GM20431 (cell line): Measurements from ENCODE around the gene ATCAY.

Source experiments
- in situ Hi-C: fragments of 300-500 bp; cut with MseI, MboI; formaldehyde crosslinking; loops from one replicate; pipeline ENCODE4 v1.15.0; 2020; ENCODE audit warnings: low sequenced_read_pairs; ENCODE audit not compliant: unreplicated experiment

ATCAY gene, protein sequence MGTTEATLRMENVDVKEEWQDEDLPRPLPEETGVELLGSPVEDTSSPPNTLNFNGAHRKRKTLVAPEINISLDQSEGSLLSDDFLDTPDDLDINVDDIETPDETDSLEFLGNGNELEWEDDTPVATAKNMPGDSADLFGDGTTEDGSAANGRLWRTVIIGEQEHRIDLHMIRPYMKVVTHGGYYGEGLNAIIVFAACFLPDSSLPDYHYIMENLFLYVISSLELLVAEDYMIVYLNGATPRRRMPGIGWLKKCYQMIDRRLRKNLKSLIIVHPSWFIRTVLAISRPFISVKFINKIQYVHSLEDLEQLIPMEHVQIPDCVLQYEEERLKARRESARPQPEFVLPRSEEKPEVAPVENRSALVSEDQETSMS

DNA sequence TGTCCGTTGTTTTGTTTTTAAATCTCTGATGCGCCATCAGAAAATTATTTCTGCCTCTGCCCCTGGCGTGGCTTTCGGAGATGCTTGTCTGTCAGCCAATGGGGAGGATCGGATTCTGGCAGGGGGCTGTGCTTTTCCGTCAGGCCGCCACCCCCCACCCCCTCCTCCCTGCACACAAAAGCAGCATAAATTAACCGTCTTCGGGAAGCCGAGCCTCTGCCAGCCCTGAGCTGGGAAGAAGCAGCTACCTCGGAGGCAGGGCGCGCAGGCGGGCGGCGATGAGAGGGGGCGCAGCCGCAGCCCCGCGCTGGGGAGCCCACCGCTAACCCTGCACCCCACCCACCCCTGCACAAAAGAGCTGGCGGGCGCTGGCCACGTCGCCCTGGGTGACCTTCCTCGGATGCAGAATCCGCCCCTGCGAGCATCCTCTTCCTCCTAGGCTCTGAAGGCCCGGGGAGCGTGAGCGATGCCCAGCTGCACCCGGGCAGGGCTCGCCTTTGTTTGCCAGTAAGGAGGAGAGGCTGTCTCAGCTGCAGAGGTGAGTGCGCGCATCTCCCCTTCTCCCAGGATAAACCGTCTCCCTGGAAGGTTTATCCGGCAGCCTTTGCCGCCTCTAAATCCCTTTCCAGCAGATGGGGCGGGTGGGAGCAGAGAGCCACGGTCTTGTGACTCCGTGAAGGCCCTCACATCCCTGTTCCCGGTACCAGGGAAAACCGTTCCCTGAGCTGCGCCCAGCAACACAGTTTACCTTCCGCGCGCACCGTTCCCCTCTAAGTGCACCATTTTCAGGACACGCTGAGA lies at the start of gene ATCAY:
Gene ATCAY (plus strand): TSS at position 215 of the 801 bp plus-strand sequence. CDS start 5,083 bp downstream, outside the sequence.
- in situ Hi-C loops = no loop called here

DNA sequence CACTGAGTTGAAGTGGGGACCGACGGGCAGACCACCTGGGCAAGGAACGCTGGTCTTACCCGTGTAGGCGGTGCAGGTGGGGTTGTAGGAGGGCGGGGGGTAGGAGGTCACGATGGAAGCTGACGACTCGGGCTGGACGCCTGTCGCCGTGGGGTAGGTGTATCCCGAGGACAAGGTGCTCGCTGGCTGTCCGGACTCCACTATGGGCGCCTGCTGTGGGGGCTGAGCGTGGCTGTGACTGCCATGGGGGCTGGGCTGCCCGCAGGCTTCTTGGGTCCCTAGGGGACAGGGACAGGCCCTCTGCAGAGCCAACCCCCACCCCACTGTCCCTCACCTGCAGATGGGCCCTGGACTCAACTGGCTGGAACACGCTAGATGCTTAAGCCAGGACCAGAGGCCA lies 48.9 kb upstream of the ATCAY start:
- in situ Hi-C loops = no loop called here

DNA sequence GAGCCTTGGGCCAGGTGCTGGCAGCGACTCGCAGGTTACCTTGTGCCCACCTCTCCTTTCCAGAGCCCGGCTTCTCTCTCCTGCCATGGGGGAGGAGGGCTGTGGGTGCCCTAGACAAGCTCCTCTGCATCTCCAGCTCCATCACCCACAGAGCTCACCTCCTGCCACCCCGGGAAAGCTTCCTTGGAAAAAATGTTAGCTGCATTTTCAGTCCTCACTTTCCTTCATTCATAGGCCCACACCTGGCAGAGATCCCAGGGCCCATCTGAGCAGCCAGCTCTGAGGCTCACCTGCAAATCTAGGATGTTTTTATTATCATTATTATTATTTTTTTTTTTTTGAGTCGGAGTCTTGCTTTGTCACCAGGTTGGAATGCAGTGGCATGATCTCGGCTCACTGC lies 48.5 kb upstream of the ATCAY start:
- in situ Hi-C loops = no loop called here

DNA sequence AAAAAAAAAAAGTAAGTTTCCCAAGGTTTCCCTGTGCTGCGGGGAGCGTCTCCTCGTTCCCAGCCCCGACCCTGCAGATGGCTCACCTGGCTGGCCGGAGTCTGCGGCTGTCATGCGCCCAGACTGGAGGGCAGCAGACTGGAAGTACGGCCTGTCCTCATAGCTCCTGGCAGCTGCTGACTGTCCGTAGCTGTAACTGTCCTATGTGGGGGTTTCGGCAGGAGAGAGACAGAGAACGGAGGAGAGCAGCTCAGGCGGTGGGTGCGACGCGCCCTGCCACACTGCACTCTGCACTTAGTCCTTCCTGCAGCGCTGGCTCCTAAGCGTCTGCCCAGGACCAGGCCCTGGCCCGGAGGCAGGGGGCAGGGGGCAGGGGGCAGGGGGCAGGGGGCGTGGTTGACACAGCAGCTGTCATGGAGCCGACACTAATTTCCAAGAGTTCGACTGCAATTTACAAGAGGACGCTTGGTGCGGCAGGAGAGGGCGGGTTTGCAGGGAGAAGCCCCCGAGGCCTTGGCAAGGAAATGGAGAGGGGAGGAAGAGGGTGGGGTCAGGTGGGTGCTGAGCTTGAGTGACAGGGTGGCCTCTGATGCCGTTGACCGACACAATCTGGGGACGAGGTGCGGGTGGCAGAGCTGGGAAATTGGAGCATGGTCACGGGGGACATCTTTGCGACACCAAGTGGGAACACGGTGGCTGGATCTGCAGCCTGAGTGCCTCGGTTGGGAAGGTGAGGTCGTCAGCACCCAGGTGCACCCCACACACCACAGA lies 46.7 kb upstream of the ATCAY start:
- in situ Hi-C loops = no loop called here

DNA sequence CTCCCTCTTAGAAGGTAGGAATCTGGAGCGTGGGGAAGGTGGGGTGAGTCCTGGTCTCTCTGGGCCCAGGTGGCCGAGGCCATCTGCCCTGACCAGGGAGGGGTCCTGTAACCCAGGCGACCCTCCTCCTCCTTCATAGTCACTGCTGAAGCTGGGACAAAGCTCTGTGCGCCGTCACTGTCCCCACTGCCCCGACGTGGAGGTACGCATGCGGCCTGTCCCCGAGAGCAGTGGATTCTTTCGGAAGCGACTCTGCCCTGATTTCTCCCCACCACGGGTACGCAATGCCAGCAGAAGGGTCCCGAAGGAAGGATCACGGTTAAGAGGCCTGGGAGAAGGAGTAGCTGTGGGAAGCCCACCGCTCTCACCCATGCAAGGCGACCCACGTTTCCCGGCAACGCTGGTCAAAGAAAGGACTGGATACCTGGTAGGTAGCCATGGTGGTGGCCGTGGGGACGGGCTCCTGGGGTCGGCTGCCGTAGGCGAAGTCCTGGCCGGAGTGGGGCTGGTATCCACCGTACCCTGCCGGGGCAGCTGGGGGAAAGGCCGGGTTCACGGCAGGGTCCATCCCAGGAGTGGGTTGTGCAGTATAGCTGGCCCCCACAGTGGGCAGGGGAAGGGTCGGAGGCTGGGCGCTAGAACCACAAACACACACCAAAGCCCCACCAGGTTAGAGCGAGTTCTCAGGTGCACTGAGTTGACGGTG lies 46.0 kb upstream of the ATCAY start:
- in situ Hi-C loops = no loop called here

DNA sequence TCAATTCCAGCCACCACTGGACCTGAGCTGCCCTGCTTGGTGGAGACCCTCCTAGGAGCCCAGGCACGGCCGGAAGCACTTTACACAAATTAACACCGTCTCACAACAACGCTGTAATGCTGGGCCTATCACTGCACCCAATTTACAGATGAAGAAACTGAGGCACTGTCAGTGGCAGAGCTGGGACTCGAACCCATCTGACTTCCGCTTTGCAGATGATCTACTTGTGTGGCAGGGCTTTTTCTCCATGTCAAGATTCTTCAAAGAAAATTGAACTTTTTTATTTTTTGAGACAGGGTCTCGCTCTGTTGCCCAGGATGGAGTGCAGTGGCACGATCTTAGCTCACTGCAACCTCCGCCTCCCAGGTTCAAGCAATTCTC lies 45.4 kb upstream of the ATCAY start:
- in situ Hi-C loops = no loop called here

DNA sequence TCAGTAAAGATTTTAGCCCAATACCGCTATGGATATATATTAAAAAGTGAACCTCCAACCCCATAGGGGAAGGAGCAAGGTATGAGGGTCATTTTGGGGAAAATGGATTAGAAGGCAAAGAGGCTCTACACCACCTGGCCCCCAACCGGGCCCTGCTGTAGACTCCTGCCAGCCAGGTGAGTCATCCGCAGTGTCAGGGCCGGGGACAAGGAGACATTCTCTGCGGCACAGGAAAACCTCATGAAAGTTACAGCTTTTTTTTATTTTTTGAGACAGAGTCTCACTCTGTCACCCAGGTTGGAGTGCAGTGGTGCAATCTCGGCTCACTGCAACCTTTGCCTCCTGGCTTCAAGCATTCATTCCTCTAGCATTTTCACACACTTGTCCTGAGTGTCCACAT lies 43.6 kb upstream of the ATCAY start:
- in situ Hi-C loops = no loop called here

DNA sequence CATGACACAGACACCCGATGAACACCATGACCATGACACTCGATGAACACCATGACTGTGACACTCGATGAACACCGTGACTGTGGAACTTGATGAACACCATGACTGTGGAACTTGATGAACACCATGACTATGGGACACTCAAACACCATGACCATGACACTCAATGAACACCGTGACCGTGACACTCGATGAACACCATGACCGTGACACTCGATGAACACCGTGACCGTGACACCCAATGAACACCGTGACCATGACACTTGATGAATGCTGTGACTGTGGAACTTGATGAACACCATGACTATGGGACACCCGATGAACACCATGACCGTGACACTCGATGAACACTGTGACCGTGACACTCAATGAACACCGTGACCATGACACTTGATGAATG lies 43.2 kb upstream of the ATCAY start:
- in situ Hi-C loops = no loop called here

DNA sequence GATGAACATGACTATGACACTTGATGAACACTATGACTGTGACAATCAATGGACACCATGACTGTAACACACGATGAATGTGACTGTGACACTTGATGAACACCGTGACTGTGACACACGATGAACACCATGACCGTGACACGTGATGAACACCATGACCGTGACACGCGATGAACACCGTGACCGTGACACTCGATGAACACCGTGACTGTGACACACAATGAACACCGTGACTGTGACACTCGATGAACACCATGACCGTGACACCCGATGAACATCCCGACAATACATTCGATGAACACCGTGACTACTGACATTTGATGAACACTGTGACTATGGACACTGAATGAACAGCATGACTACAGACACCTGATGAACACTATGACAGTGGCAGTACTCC lies 42.6 kb upstream of the ATCAY start:
- in situ Hi-C loops = no loop called here

DNA sequence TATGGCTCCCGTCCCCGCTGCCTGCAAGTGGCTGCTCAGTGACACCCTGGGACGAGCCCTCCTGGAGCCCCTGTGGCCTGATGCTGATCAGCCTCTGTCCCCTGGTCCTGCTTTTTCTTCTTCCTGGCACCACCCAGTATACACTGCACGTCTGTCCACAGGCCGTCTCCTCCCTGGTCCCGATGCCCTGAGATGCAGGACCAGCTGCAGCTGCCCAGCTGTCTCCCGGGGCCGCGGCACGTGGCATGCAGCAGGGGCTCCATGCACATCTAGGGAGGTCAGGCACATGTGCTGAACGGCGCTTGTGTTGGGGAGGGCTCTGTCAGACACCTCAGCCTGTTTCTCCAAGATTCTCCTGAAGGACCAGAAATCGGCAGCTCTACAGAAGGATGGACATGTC lies 41.8 kb upstream of the ATCAY start:
- in situ Hi-C loops = no loop called here

DNA sequence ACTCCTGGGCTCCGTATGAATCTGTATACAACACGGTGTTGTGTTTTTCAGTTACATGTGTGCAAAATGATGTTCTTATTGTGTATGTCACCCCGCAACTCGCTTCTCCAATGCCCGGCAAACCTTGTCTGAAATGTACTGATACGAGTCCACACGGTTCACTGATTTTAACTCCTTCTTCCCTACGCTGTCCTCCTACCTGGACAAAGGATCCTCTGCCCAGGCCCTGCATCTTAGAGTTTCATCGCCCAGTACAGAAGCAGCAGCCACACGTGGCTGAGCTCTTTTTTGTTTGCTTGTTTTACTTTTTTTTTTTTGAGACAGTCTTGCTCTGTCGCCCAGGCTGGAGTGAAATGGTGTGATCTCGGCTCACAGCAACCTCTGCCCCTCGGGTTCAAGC lies 40.5 kb upstream of the ATCAY start:
- in situ Hi-C loops = no loop called here

DNA sequence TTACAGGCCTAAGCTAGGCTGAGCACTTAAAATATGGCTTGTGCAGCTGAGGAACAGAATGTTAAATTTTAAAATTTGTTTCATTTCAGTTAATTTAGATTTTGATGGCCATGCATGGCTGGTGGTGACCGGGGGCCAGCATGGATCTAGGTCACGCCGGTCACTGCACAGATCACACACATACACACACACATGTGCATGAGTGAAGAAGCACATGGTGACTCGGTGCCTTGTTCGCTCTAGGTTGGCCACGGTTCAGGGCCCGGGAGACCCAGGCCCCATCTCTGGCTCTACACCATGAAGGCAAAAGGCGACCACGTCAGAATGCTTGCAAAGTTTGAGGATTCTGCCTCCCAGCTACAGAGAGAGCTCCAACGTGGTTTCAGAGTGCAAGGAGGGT lies 39.7 kb upstream of the ATCAY start:
- in situ Hi-C loops = no loop called here

DNA sequence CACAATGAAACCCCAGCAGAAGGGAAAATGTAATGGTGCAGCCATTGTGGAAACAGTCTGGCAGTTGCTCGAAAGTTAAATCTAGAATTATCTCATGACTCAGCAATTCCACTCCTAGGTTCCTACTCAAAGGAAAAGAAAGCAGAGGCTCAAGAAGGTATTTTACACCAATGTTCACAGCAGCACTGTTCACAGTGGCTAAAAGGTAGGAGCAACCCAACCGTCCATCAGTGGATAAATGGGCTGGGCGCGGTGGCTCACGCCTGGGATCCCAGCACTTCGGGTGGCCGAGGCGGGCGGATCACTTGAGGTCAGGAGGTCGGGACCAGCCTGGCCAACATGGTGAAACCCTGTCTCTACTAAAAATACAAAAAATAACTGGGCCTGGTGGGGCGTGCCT lies 37.5 kb upstream of the ATCAY start:
- in situ Hi-C loops = no loop called here

DNA sequence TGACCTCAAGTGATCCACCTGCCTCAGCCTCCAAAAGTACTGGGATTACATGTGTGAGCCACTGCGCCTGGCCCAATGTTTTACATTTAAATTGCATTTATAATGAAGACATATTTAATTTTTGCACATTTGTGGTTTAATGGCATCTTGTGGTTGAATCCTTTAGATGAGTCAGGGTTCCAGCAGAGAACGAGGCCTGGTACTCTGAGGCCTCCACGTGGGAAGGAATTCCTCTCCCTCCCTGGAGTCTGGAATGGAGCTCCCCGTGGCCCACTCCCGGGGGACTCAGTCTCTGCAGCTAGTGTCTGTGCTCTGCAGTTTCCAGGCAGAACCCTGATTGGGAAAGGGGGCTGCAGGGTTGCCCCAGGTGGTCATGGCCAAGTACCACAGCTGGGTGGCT lies 35.9 kb upstream of the ATCAY start:
- in situ Hi-C loops = no loop called here

DNA sequence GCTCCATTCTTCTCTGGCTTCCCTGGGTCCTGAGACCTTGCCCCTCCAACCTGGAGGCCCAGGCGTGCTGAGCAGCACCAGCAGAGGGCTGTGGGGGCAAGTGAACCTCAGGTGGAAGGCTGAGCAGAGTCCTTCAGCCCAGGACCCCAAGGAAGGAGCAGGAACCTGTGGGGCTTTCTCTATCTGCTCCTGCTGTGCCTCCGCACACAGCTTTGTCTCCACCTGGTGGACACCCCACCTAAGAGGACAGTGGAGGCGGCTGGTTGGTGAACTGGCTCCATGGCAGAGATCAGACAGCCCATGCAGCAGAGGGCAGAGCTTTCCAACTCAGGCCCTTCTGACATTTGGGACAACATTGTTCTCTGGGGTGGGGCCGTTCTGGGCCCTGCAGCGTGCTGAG lies 31.4 kb upstream of the ATCAY start:
- in situ Hi-C loops = no loop called here

DNA sequence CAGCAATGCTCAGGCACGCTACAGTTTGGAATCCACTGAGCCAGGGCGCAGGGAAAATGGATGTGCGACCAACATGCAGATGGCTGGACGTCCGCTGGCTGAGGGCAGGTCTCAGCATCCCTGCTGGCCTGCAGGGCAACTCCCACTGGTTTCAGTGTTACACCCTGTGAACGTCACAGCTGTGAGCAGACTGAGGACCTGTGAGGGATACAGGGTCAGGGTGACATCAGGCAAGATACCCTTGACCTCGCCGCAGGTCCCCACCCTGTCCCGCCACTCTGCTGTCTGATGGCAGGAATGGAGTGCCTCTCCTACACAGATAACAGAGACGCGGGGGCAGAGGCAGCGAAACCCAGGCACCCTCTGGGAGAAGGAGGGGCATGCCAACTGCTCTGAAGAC lies 30.7 kb upstream of the ATCAY start:
- in situ Hi-C loops = no loop called here

DNA sequence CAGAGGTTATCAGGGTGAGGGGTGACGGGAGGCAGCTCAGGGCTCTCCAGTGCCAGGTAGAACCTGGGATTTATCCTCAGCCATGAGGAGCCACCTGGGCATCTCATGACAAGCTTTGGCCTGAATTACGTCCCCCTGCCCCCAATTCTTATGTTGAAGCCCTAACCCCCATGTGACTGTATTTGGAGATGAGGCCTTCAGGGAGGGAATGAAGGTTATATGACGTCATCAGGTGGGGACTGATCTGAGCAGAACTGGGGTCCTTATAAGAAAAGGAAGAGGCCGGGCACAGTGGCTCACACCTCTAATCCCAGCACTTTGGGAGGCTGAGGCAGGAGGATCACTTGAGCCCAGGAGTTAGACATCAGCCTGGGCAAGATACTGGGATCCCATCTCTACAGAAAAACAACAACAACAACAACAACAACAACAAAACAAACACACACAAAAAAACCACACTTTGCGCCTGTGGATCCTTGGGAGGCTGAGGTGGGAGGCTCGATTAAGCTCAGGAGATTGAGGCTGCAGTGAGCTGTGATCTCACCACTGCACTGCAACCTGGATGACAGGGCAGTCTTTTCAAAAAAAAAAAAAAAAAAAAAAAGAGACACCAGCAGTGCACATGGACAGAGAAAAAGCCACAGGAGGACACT lies 30.0 kb upstream of the ATCAY start:
- in situ Hi-C loops = no loop called here

DNA sequence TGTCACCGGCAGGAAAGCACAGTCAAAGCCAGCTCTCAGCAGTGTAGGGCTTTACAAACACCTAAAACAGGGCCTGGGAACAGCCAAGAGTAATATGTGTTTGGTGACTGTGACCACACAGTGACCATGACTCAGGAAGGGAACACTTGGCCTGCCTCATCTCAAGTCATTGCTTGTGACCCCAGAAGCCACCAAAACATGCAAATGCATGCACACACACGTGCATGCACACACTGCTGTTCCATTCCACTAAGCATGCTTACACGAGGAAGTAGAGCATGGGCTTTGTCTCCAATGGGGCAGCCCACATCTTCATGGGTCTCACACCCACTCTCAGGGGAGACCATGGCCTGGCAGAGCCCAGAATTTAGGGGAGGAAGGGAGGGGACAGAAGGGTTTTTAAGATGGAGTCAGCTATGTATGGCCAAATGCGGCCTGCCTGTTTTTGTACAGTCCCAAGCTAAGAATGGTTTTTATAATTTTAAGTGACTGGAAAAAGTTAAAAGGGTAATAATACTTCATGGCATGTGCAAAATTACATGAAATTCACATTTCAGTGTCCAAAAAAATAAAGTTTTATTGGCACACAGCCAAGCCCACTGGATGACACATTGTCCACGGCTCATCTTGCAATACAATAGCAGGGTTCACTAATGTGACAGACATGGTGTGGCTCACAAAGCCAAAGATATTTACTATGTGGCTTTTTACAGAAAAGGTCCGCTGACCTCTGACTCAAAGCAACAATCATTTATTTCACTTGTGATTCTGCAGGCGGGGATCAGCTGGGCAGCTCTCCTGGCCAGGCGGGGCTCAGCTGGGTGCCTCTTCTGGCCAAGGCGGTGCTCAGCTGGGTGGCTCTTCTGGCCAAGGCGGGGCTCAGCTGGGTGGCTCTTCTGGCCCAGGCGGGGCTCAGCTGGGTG lies 29.0 kb upstream of the ATCAY start:
- in situ Hi-C loops = no loop called here

DNA sequence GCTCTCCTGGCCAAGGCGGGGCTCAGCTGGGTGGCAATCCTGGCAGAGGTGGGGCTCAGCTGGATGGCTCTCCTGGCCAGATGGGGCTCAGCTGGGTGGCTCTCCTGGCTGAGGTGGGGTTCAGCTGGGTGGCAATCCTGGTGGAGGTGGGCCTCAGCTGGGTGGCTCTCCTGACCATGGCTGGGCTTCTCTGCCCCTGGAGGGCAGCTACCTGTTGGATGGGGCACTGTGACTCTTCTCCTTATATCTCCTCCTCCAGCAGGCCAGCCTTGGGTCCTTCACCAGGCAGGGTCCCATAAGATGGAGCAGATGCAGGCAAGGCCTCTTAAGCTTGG lies 28.3 kb upstream of the ATCAY start:
- in situ Hi-C loops = no loop called here
